Common myeloid progenitor, CD34-positive (primary cell): Measurements from ENCODE around the gene KCNMA1.
A peak's percentile ranks its signal among the peaks of the same experiment; 100 is the strongest.

Experiments
- CTCF ChIA-PET: fragments of 350-600 bp; sonication (Branson Sonifier 250); formaldehyde crosslinking; loops from one replicate; lab custom pipeline; 2021; ENCODE audit warnings: antibody characterized with exemption; lab: Charles Lee
- POLR2A ChIA-PET: fragments of 350-600 bp; sonication (Branson Sonifier 250); formaldehyde crosslinking; loops from one replicate; lab custom pipeline; 2021; ENCODE audit warnings: antibody characterized with exemption; lab: Charles Lee
- DNase-seq, 3 donors: peaks; one replicate each; pipeline versions ENCODE4 v3.0.0 to v3.0.0-alpha.2; 2013
- H3K27ac ChIP-seq, 2 experiments: 1 replicate in 1 of 2; 2 replicates in 1 of 2; pipeline ENCODE4 v1.7.0; 2013; ENCODE audit warnings: inconsistent platforms in 2 of 2, low read length in 2 of 2, mild to moderate bottlenecking in 2 of 2, low read depth in 1 of 2, moderate library complexity in 1 of 2; ENCODE audit not compliant: severe bottlenecking in 2 of 2, insufficient read depth in 1 of 2, poor library complexity in 1 of 2
- H3K27me3 ChIP-seq, 5 experiments: replicated peaks in 2 of 5; 1 replicate in 3 of 5; 2 replicates in 2 of 5; pipeline versions ENCODE4 v1.6.1 to v1.7.0; 2013; ENCODE audit warnings: low read length in 4 of 5, mild to moderate bottlenecking in 2 of 5, moderate library complexity in 2 of 5, inconsistent platforms in 1 of 5; ENCODE audit not compliant: insufficient read depth in 5 of 5, control insufficient read depth in 4 of 5
- H3K36me3 ChIP-seq, 4 experiments: 1 replicate in 2 of 4; 2 replicates in 2 of 4; pipeline versions ENCODE4 v1.6.1 to v1.7.0; 2013; ENCODE audit warnings: low read length in 3 of 4, control low read depth in 1 of 4, mild to moderate bottlenecking in 1 of 4; ENCODE audit not compliant: control insufficient read depth in 4 of 4, insufficient read depth in 4 of 4
- H3K4me1 ChIP-seq, 4 experiments: 1 replicate in 3 of 4; 2 replicates in 1 of 4; pipeline versions ENCODE4 v1.6.1 to v1.7.1; 2013; ENCODE audit warnings: low read length in 3 of 4, mild to moderate bottlenecking in 3 of 4, control low read depth in 1 of 4, inconsistent platforms in 1 of 4, moderate library complexity in 1 of 4; ENCODE audit not compliant: control insufficient read depth in 4 of 4, insufficient read depth in 4 of 4; ENCODE audit errors: control extremely low read depth in 1 of 4
- H3K4me3 ChIP-seq, 7 experiments: 1 replicate in 4 of 7; 2 replicates in 3 of 7; pipeline versions ENCODE4 v1.5.1 to v1.7.0; 2013; ENCODE audit warnings: mild to moderate bottlenecking in 7 of 7, low read length in 6 of 7, moderate library complexity in 6 of 7, inconsistent platforms in 2 of 7, low read depth in 2 of 7, control low read depth in 1 of 7; ENCODE audit not compliant: insufficient read depth in 4 of 7, control insufficient read depth in 1 of 7; ENCODE audit errors: extremely low read depth in 1 of 7
- H3K9me3 ChIP-seq, 5 experiments: 1 replicate in 4 of 5; 2 replicates in 1 of 5; pipeline versions ENCODE4 v1.6.1 to v1.7.1; 2013; ENCODE audit warnings: low read length in 4 of 5, mild to moderate bottlenecking in 2 of 5, inconsistent platforms in 1 of 5, low read depth in 1 of 5, moderate library complexity in 1 of 5; ENCODE audit not compliant: control insufficient read depth in 4 of 5, insufficient read depth in 2 of 5; ENCODE audit errors: control extremely low read depth in 1 of 5
- WGBS: methylation state at CpG from one replicate; pipeline ENCODE4 v1.1.5; 2013; ENCODE audit not compliant: insufficient coverage; 5-methylcytosine and 5-hydroxymethylcytosine counted together

Gene KCNMA1

GRCh38 chr10:76910184-76910962 lies 727.2 kb downstream of the KCNMA1 start:
- CTCF ChIA-PET, result no interaction called here
- POLR2A ChIA-PET, result no interaction called here
- 100% methylated on average over 6 of the region's 8 CpGs for WGBS
- DNase-seq, result no peak
- no peaks in the 10 kb centered on the region for H3K36me3 ChIP-seq
- H3K27ac ChIP-seq, result no peak overlapping the region
- no peaks in the 10 kb centered on the region for H3K4me1 ChIP-seq
- H3K4me3 ChIP-seq, result no peak overlapping the region
- H3K27me3 ChIP-seq, result peaks cover 0 to 2% (median 0%) of the 10 kb centered on the region in 5 experiments
- no peaks in the 10 kb centered on the region for H3K9me3 ChIP-seq

DNA sequence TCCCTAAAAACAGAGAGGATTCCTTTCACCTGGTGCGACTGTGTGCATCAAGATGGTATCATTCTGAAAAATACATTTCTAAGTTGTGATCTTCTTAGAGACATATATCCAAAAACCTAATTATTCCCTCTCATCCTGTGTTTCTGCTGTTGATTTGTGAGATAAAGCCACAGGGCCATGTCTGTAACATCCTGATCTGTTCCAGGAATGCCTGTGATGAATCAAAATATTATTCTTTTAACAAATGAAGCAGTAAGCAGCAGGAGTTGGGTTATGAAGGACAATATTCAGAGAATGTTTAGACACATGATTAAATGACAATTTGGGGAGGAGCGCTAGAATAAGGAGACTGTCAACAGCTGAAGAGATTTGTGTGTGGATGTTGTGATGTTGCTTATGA lies 731.4 kb downstream of the KCNMA1 start:
- Histone ChIP-seq H3K27me3 (peaks cover 0 to 2% (median 0%) of the 10 kb centered on the region in 5 experiments), H3K27ac (no peak overlapping the region), H3K4me1 (no peaks in the 10 kb centered on the region), H3K9me3 (no peaks in the 10 kb centered on the region), H3K36me3 (no peaks in the 10 kb centered on the region), H3K4me3 (no peak overlapping the region)
- POLR2A ChIA-PET, result no interaction called here
- 100% methylated on average over 1 of the region's 2 CpGs for WGBS
- no peak for DNase-seq
- CTCF ChIA-PET, result no interaction called here

DNA sequence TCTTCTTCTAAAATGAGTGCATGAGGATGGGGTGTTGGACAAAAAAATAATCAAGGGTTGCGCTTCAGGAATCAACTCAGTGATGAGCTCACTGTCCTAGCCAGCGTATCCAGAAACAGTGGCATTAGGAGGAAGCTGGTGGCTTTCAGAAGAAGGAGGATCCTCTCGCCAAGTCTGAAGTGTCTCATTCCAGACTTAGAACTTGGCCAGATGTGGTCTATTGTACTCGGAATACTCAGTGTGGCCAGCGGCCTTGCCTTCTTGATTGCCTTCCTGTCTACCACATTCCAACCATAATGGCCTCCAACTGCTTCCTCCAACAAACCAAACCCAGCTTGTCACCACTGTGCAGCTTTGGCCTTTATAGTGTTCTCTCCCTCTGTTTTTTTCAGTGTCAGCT lies 732.4 kb downstream of the KCNMA1 start:
- H3K27me3 ChIP-seq, result peaks cover 0 to 2% (median 0%) of the 10 kb centered on the region in 5 experiments
- no peaks in the 10 kb centered on the region for H3K4me1 ChIP-seq
- POLR2A ChIA-PET, result interaction anchor here (0.6 kb wide), 1 partner anchor 16 kb away, joined by 3 read pairs; no protein-coding TSS in a partner anchor
- no peak overlapping the region for H3K27ac ChIP-seq
- no peak for DNase-seq
- H3K36me3 ChIP-seq, result no peaks in the 10 kb centered on the region
- WGBS, result 90% methylated on average over 4 of the region's 5 CpGs
- H3K9me3 ChIP-seq, result no peaks in the 10 kb centered on the region
- H3K4me3 ChIP-seq, result no peak overlapping the region
- CTCF ChIA-PET, result no interaction called here

DNA sequence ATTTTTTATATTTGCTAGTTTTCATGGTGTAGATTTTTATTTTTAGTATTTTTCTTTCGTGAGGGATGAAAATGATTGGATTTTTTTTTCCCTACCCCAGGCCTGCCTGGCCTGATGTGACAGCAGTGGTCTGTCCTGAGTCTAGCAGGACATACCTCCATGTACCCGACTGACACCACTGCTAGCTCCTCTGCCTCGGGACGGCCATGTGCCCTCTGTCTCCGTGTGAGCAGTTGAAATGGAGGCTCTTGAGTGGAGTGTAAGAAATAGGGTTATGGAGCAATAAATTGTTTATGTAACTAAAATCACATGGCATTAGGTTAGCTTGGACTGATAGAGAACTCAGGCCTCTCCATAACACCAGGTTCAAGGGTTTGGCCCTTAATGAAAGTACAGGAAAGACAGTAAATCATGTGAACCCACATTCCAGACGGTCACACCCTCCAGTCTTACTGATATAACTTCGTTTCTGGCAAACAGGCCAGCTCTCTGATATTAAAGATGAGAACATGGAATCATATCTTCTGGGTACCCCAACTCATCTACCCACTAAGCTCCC lies 734.1 kb downstream of the KCNMA1 start:
- no peak overlapping the region for H3K27ac ChIP-seq
- H3K27me3 ChIP-seq, result peaks cover 0 to 2% (median 0%) of the 10 kb centered on the region in 5 experiments
- no peak for DNase-seq
- WGBS, result no CpG with 5 or more reads among the region's 7 CpGs
- no peaks in the 10 kb centered on the region for H3K36me3 ChIP-seq
- no peaks in the 10 kb centered on the region for H3K4me1 ChIP-seq
- ChIA-PET POLR2A (no interaction called here), CTCF (interaction anchor here (1.5 kb wide), 1 partner anchor 11 kb away, joined by 3 read pairs; no protein-coding TSS in a partner anchor)
- H3K9me3 ChIP-seq, result no peaks in the 10 kb centered on the region
- no peak overlapping the region for H3K4me3 ChIP-seq

DNA sequence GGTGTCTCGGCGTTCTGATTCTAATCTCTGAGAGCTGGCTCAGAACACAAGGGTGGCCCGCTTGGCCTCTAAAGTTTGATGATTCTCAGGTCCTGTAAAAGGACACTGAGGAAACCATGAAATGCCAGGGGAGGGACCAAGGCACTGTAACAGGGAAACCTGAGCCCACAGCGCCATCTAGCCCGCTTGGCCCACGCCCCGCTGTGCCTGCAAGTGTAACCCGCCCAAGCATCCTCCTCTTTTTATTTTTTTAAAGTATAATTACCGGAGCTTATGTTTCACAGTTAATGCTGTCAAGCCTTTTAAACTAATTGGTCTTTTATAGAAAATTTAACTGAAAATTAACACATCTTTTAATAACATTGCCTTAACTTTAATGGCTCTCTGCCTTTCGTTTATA lies 734.7 kb downstream of the KCNMA1 start:
- Histone ChIP-seq H3K27ac (no peak overlapping the region), H3K9me3 (no peaks in the 10 kb centered on the region), H3K4me1 (no peaks in the 10 kb centered on the region), H3K4me3 (no peak overlapping the region), H3K36me3 (no peaks in the 10 kb centered on the region), H3K27me3 (peaks cover 0 to 2% (median 0%) of the 10 kb centered on the region in 5 experiments)
- ChIA-PET CTCF (interaction anchor here (1.5 kb wide), 1 partner anchor 11 kb away, joined by 3 read pairs; no protein-coding TSS in a partner anchor), POLR2A (no interaction called here)
- WGBS, result 75% methylated on average over 4 of the region's 10 CpGs
- DNase-seq, result peak in 2 of 3 donors; percentile 21 to 23

DNA sequence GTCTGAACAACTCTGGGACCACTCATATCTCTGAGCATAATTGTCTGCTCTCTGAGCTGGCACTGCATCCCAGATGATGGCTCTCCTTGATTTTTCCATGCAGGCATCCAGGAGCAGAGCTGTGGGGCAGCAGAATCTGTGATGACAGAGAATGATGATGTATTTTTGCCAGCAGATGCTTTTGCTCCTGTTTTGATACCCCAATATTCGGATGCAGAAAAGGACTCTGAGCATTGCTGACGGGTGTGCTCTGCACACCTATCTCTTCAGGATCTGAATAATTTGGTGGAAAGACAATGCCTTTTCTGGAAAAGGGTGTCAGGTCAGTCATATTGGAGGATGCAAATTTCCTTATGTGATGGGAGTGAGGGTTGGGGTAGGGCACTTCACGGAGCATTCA lies 735.9 kb downstream of the KCNMA1 start:
- no peak for DNase-seq
- no peak overlapping the region for H3K27ac ChIP-seq
- peaks cover 0 to 2% (median 0%) of the 10 kb centered on the region in 5 experiments for H3K27me3 ChIP-seq
- POLR2A ChIA-PET, result no interaction called here
- WGBS, result 100% methylated on average over 3 of the region's 3 CpGs
- H3K4me1 ChIP-seq, result no peaks in the 10 kb centered on the region
- H3K9me3 ChIP-seq, result no peaks in the 10 kb centered on the region
- H3K36me3 ChIP-seq, result no peaks in the 10 kb centered on the region
- CTCF ChIA-PET, result no interaction called here
- no peak overlapping the region for H3K4me3 ChIP-seq

- ChIA-PET POLR2A (no interaction called here), CTCF (no interaction called here)
Observed at GRCh38 chr10:76899490-76899889, 738.1 kb downstream of the KCNMA1 start.

More at GRCh38 chr10:76899490-76899889, 738.1 kb downstream of the KCNMA1 start:
- DNase-seq, result no peak
- H3K4me1 ChIP-seq, result no peaks in the 10 kb centered on the region
- no peak overlapping the region for H3K4me3 ChIP-seq
- H3K27ac ChIP-seq, result no peak overlapping the region
- peaks cover 0 to 2% (median 0%) of the 10 kb centered on the region in 5 experiments for H3K27me3 ChIP-seq
- H3K36me3 ChIP-seq, result no peaks in the 10 kb centered on the region
- peaks cover 0 to 1% (median 0%) of the 10 kb centered on the region in 5 experiments for H3K9me3 ChIP-seq
